GM19463 (cell line): ENCODE data around the gene COL23A1.
"Not testable (repeated sequence)": the region's sequence is repeated elsewhere in the genome, so short reads cannot be mapped to it uniquely, and the experiment has no call there.

ENCODE experiments used
- ATAC-seq: cut with Tn5 transposase; IDR thresholded peaks from one replicate; pipeline ENCODE4 v1.9.1; 2021; ENCODE audit warnings: mild to moderate bottlenecking, moderate library complexity; ENCODE audit not compliant: unreplicated experiment

The COL23A1 gene

GRCh38 chr5:178589180-178590140, 733 bp downstream of the COL23A1 start:
- ATAC-seq: no peak

- no peak for ATAC-seq
Observed at GRCh38 chr5:178588769-178589168, 1.4 kb downstream of the COL23A1 start.

GRCh38 chr5:178587763-178588611, 2.2 kb downstream of the COL23A1 start:
- no peak for ATAC-seq

- ATAC-seq: no peak
Observed at GRCh38 chr5:178586396-178586795, 3.8 kb downstream of the COL23A1 start.

- not testable (repeated sequence) for ATAC-seq
Observed at GRCh38 chr5:178585421-178585820, 4.8 kb downstream of the COL23A1 start.

GRCh38 chr5:178583279-178583678, 6.9 kb downstream of the COL23A1 start:
- ATAC-seq: no peak

GRCh38 chr5:178582291-178582690, 7.9 kb downstream of the COL23A1 start:
- ATAC-seq: no peak

- no peak for ATAC-seq
Observed at GRCh38 chr5:178581621-178582020, 8.6 kb downstream of the COL23A1 start.

- no peak for ATAC-seq
Observed at GRCh38 chr5:178580271-178580955, 9.8 kb downstream of the COL23A1 start.

- ATAC-seq: no peak
Observed at GRCh38 chr5:178577944-178578343, 12.2 kb downstream of the COL23A1 start.

- ATAC-seq: no peak
Observed at GRCh38 chr5:178577376-178577839, 12.8 kb downstream of the COL23A1 start.

- no peak for ATAC-seq
Observed at GRCh38 chr5:178576591-178577351, 13.4 kb downstream of the COL23A1 start.

GRCh38 chr5:178573216-178573615, 17.0 kb downstream of the COL23A1 start:
- ATAC-seq: no peak

- ATAC-seq: no peak
Observed at GRCh38 chr5:178572617-178573016, 17.6 kb downstream of the COL23A1 start.

- no peak for ATAC-seq
Observed at GRCh38 chr5:178569485-178569884, 20.7 kb downstream of the COL23A1 start.

- no peak for ATAC-seq
Observed at GRCh38 chr5:178564811-178565550, 25.2 kb downstream of the COL23A1 start.

GRCh38 chr5:178564397-178564796, 25.8 kb downstream of the COL23A1 start:
- no peak for ATAC-seq

- no peak for ATAC-seq
Observed at GRCh38 chr5:178563621-178564020, 26.6 kb downstream of the COL23A1 start.

- no peak for ATAC-seq
Observed at GRCh38 chr5:178561746-178562264, 28.4 kb downstream of the COL23A1 start.
